WTC11 (cell line): ENCODE results near the gene ZMYND8. TPM values are rescaled to one million over a fixed set of nuclear protein-coding genes. Genes with fewer than 3 reads are reported as not detected.

ENCODE experiments used
- ATAC-seq: fragments of 200-7000 bp; cut with Tn5 transposase; 2 replicates; pipeline ENCODE4 v1.10.0; 2021; ENCODE audit warnings: mild to moderate bottlenecking, moderate library complexity
- CTCF ChIA-PET: fragments of 300-600 bp; sonication (Branson Sonifier 250); formaldehyde crosslinking; loops from one replicate; lab custom pipeline; 2021; ENCODE audit warnings: antibody characterized with exemption; lab: Charles Lee
- POLR2A ChIA-PET: fragments of 350-600 bp; sonication (Branson Sonifier 250); formaldehyde crosslinking; loops from one replicate; lab custom pipeline; 2021; ENCODE audit warnings: antibody characterized with exemption; lab: Charles Lee
- DNase-seq: peaks from one replicate; pipeline ENCODE4 v3.0.0; 2021; ENCODE audit warnings: low spot score
- H3K27ac Mint-ChIP-seq: 2 replicates; pipeline ENCODE4 v1.8.0; 2021; ENCODE audit warnings: mixed read lengths
- H3K27me3 Mint-ChIP-seq: 2 replicates; pipeline ENCODE4 v1.8.0; 2021; ENCODE audit warnings: low read depth, mild to moderate bottlenecking, moderate library complexity, mixed read lengths
- H3K36me3 Mint-ChIP-seq: 2 replicates; pipeline ENCODE4 v1.8.0; 2021; ENCODE audit warnings: mixed read lengths
- H3K4me1 Mint-ChIP-seq: 2 replicates; pipeline ENCODE4 v1.8.0; 2022; ENCODE audit warnings: mixed read lengths
- H3K4me3 Mint-ChIP-seq: 2 replicates; pipeline ENCODE4 v1.8.0; 2021; ENCODE audit warnings: mild to moderate bottlenecking, moderate library complexity, mixed read lengths
- H3K9me3 Mint-ChIP-seq: 2 replicates; pipeline ENCODE4 v1.8.0; 2021; ENCODE audit warnings: mixed read lengths
- AFF4 ChIP-seq: sonication (generic); formaldehyde crosslinking; IDR thresholded peaks from 2 replicates; pipeline ENCODE4 v1.8.1; 2023; ENCODE audit warnings: mild to moderate bottlenecking, missing genetic modification reagents, borderline replicate concordance
- ATF6 ChIP-seq: sonication (generic); formaldehyde crosslinking; IDR thresholded peaks from 2 replicates; pipeline ENCODE4 v1.8.1; 2023; ENCODE audit warnings: mild to moderate bottlenecking, missing genetic modification reagents
- KAT7 ChIP-seq: sonication (generic); formaldehyde crosslinking; IDR thresholded peaks from 2 replicates; pipeline ENCODE4 v1.8.1; 2023; ENCODE audit warnings: missing genetic modification reagents, mild to moderate bottlenecking, borderline replicate concordance
- MXD4 ChIP-seq: fragments of 250-450 bp; sonication (Bioruptor Pico); IDR thresholded peaks from 2 replicates; pipeline ENCODE4 v1.8.0; 2021; ENCODE audit warnings: mild to moderate bottlenecking, moderate library complexity, borderline replicate concordance
- NR3C1 ChIP-seq: sonication (generic); formaldehyde crosslinking; conservative IDR thresholded peaks from 2 replicates; pipeline ENCODE4 v1.8.1; 2023; ENCODE audit warnings: low read depth, mild to moderate bottlenecking, missing genetic modification reagents
- SMAD3 ChIP-seq: sonication (generic); formaldehyde crosslinking; IDR thresholded peaks from 2 replicates; pipeline ENCODE4 v1.8.0; 2022; ENCODE audit warnings: missing genetic modification reagents, mild to moderate bottlenecking, borderline replicate concordance
- SMAD4 ChIP-seq: sonication (generic); formaldehyde crosslinking; IDR thresholded peaks from 2 replicates; pipeline ENCODE4 v1.8.0; 2022; ENCODE audit warnings: mild to moderate bottlenecking, missing genetic modification reagents
- TEAD1 ChIP-seq: sonication (generic); formaldehyde crosslinking; IDR thresholded peaks from 2 replicates; pipeline ENCODE4 v1.8.0; 2022; ENCODE audit warnings: mild to moderate bottlenecking, missing genetic modification reagents
- ZBTB21 ChIP-seq: sonication (generic); formaldehyde crosslinking; IDR thresholded peaks from 2 replicates; pipeline ENCODE4 v1.8.1; 2023; ENCODE audit warnings: mild to moderate bottlenecking, missing genetic modification reagents, borderline replicate concordance
- ZMAT4 ChIP-seq: fragments of 250-450 bp; sonication (Bioruptor Pico); IDR thresholded peaks from 2 replicates; pipeline ENCODE4 v1.9.0; 2021; ENCODE audit warnings: mild to moderate bottlenecking
- ZNF396 ChIP-seq: fragments of 250-450 bp; sonication (Bioruptor Pico); IDR thresholded peaks from 2 replicates; pipeline ENCODE4 v1.8.0; 2021; ENCODE audit warnings: mild to moderate bottlenecking, moderate library complexity, borderline replicate concordance
- ZNF532 ChIP-seq: fragments of 250-450 bp; sonication (Bioruptor Pico); IDR thresholded peaks from 2 replicates; pipeline ENCODE4 v1.9.0; 2021; ENCODE audit warnings: mild to moderate bottlenecking, borderline replicate concordance
- total RNA-seq: library from RNA; stranded (reverse); gene quantifications from 3 replicates; pipeline ENCODE4 v1.2.3, GENCODE V29; 2021
- TF ChIP-seq, protein P1 (sequence below): sonication (generic); formaldehyde crosslinking; IDR thresholded peaks from 2 replicates; pipeline ENCODE4 v1.8.0; 2022; ENCODE audit warnings: missing genetic modification reagents
- TF ChIP-seq, protein P2 (sequence below): sonication (generic); formaldehyde crosslinking; IDR thresholded peaks from 2 replicates; pipeline ENCODE4 v1.8.1; 2022; ENCODE audit warnings: mild to moderate bottlenecking, missing genetic modification reagents, moderate library complexity, borderline replicate concordance

The ZMYND8 gene
- total RNA-seq, 1 experiment from 2014 or later: 114 TPM

DNA sequence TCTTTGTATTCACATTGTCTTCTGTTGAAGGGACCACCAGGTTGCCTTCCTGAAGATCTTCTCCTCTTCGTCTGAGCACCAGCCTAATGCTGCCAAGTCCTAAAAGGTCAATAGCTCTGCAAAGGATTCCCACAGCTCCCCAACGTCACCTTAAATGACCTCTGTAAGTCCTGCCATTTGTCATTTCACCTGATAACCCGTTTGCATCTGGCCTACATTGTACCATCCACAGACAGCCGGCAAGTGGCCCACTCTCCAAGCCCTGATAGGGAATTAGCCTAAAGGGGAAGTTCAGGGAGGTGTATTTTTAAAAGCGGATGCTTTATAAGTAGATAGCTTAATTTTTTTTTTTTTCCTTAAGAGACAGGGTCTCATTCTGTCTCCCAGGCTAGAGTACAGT, 127.8 kb downstream of the ZMYND8 start (continued):
- TF ChIP-seq AFF4 (CRISPR knock-in tag): no peak
- TF ChIP-seq ZNF532: no peak
- TF ChIP-seq NR3C1 (CRISPR knock-in tag): no peak
- TF ChIP-seq ZNF396 (CRISPR knock-in tag): no peak

GRCh38 chr20:47227576-47227975, 128.9 kb downstream of the ZMYND8 start:
- H3K4me3 Mint-ChIP-seq: no peak overlapping the region
- DNase-seq (no peak), ATAC-seq (no peak)
- no peak overlapping the region for H3K27ac Mint-ChIP-seq
- CTCF ChIA-PET: interaction anchor here (1.0 to 1.5 kb wide), 2 partner anchors 45 to 156 kb away, joined by 3 to 6 read pairs; no protein-coding TSS in a partner anchor
- peaks cover 80% of the 10 kb centered on the region for H3K36me3 Mint-ChIP-seq
- no peak for TF ChIP-seq KAT7 (CRISPR knock-in tag)
- no peak for TF ChIP-seq ZBTB21 (CRISPR knock-in tag)
- TF ChIP-seq ATF6: no peak
- TF ChIP-seq TEAD1 (CRISPR knock-in tag): no peak
- TF ChIP-seq SMAD4: no peak
- TF ChIP-seq SMAD3: no peak
- TF ChIP-seq, protein P1, sequence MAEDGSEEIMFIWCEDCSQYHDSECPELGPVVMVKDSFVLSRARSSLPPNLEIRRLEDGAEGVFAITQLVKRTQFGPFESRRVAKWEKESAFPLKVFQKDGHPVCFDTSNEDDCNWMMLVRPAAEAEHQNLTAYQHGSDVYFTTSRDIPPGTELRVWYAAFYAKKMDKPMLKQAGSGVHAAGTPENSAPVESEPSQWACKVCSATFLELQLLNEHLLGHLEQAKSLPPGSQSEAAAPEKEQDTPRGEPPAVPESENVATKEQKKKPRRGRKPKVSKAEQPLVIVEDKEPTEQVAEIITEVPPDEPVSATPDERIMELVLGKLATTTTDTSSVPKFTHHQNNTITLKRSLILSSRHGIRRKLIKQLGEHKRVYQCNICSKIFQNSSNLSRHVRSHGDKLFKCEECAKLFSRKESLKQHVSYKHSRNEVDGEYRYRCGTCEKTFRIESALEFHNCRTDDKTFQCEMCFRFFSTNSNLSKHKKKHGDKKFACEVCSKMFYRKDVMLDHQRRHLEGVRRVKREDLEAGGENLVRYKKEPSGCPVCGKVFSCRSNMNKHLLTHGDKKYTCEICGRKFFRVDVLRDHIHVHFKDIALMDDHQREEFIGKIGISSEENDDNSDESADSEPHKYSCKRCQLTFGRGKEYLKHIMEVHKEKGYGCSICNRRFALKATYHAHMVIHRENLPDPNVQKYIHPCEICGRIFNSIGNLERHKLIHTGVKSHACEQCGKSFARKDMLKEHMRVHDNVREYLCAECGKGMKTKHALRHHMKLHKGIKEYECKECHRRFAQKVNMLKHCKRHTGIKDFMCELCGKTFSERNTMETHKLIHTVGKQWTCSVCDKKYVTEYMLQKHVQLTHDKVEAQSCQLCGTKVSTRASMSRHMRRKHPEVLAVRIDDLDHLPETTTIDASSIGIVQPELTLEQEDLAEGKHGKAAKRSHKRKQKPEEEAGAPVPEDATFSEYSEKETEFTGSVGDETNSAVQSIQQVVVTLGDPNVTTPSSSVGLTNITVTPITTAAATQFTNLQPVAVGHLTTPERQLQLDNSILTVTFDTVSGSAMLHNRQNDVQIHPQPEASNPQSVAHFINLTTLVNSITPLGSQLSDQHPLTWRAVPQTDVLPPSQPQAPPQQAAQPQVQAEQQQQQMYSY (CRISPR knock-in tag): no peak
- TF ChIP-seq, protein P2, sequence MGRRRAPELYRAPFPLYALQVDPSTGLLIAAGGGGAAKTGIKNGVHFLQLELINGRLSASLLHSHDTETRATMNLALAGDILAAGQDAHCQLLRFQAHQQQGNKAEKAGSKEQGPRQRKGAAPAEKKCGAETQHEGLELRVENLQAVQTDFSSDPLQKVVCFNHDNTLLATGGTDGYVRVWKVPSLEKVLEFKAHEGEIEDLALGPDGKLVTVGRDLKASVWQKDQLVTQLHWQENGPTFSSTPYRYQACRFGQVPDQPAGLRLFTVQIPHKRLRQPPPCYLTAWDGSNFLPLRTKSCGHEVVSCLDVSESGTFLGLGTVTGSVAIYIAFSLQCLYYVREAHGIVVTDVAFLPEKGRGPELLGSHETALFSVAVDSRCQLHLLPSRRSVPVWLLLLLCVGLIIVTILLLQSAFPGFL (CRISPR knock-in tag): no peak
- no peak for TF ChIP-seq MXD4 (CRISPR knock-in tag)
- no peak for TF ChIP-seq ZMAT4
- TF ChIP-seq, all 79 proteins: peak for 0
- H3K27me3 Mint-ChIP-seq: no peaks in the 10 kb centered on the region
- peaks cover 16% of the 10 kb centered on the region for H3K4me1 Mint-ChIP-seq
- POLR2A ChIA-PET: no interaction called here
- H3K9me3 Mint-ChIP-seq: no peaks in the 10 kb centered on the region
